Gastrocnemius medialis (tissue), 4 donors: Measurements from ENCODE around the gene AKR7A3. TPM values are rescaled to one million over a fixed set of nuclear protein-coding genes. Genes with fewer than 3 reads are reported as not detected.
A peak's percentile ranks its signal among the peaks of the same experiment; 100 is the strongest.

Source experiments
- ATAC-seq, 2 donors: fragments of 150-250 bp; one replicate each; pipeline ENCODE4 v1.9.1; 2016
- DNase-seq, 2 donors: peaks; one replicate each; pipeline ENCODE4 v3.0.0-alpha.2; 2019
- H3K27ac ChIP-seq, 4 donors: fragments of 200-600 bp; sonication (generic); 1 replicate in 1 of 4; 2 replicates in 3 of 4; pipeline ENCODE4 v1.5.1; 2016 to 2018; ENCODE audit warnings: mild to moderate bottlenecking in 2 of 4, moderate library complexity in 1 of 4
- H3K27me3 ChIP-seq, 3 donors: fragments of 200-600 bp; sonication (generic) in 2 of 3; 1 replicate in 1 of 3; 2 replicates in 2 of 3; pipeline versions ENCODE4 v1.5.1 to v1.6.0; 2016 to 2019; ENCODE audit warnings: mild to moderate bottlenecking in 1 of 3, moderate library complexity in 1 of 3
- H3K36me3 ChIP-seq, 2 donors: fragments of 200-600 bp; sonication (generic) in 1 of 2; one replicate each; pipeline ENCODE4 v1.5.1; 2017 to 2018
- H3K4me1 ChIP-seq, 2 donors: fragments of 200-600 bp; sonication (generic) in 1 of 2; one replicate each; pipeline ENCODE4 v1.5.1; 2016 to 2017; ENCODE audit warnings: mild to moderate bottlenecking in 2 of 2
- H3K4me3 ChIP-seq, 4 donors: fragments of 200-600 bp; sonication (generic) in 3 of 4; 1 replicate in 1 of 4; 2 replicates in 3 of 4; pipeline ENCODE4 v1.5.1; 2016 to 2019; ENCODE audit warnings: mild to moderate bottlenecking in 2 of 4
- H3K9me3 ChIP-seq, 3 donors: fragments of 200-600 bp; sonication (generic) in 2 of 3; 1 replicate in 1 of 3; 2 replicates in 2 of 3; pipeline ENCODE4 v1.5.1; 2016 to 2019
- CTCF ChIP-seq, 5 experiments: fragments of 450-650 bp in 3 of 5; fragments of 200-600 bp in 2 of 5; sonication (generic) in 2 of 5; IDR thresholded peaks in 4 of 5; conservative IDR thresholded peaks in 1 of 5; 1 replicate in 4 of 5; 2 replicates in 1 of 5; pipeline ENCODE4 v1.5.1; 2016 to 2019; ENCODE audit warnings: antibody characterized with exemption in 5 of 5, mild to moderate bottlenecking in 3 of 5, moderate library complexity in 3 of 5
- POLR2A ChIP-seq, 2 donors: fragments of 450-650 bp; IDR thresholded peaks; one replicate each; pipeline ENCODE4 v1.6.1; 2017; ENCODE audit warnings: antibody characterized with exemption in 2 of 2, mild to moderate bottlenecking in 2 of 2, moderate library complexity in 2 of 2
- in situ Hi-C, 4 donors: fragments of 200-750 bp; cut with MboI; loops; one replicate each; pipeline versions ENCODE4 v1.15.0 to v1.8.0; 2017; ENCODE audit warnings: low sequenced_read_pairs in 4 of 4
- intact Hi-C: fragments of 100-400 bp; cut with DNase I; formaldehyde crosslinking; loops from one replicate; pipeline ENCODE4 v1.15.1; 2023; ENCODE audit warnings: low total_unique reads
- total RNA-seq, 4 donors: library from RNA; depleted of rRNA; stranded (reverse); fragments of >200 nt; gene quantifications; one replicate each; pipeline versions ENCODE4 v1.1.0 to v1.2.3, GENCODE V29; 2016

Gene AKR7A3
- total RNA-seq, 4 donors from 2014 or later = 0.17 to 0.61 (median 0.32) TPM

GRCh38 chr1:19315378-19316198, 27.0 kb upstream of the AKR7A3 start:
- DNase-seq = no peak
- no peak overlapping the region for H3K4me3 ChIP-seq
- H3K27ac ChIP-seq = no peak overlapping the region
- in situ Hi-C loops (no loop called here), intact Hi-C loops (loop anchor here (1.0 to 10.0 kb wide), 2 partner anchors 21 to 339 kb away; no protein-coding TSS in a partner anchor)
- no peaks in the 10 kb centered on the region for H3K27me3 ChIP-seq
- ATAC-seq = no peak
- no peaks in the 10 kb centered on the region for H3K9me3 ChIP-seq
- H3K36me3 ChIP-seq = peaks cover 0 to 22% of the 10 kb centered on the region in 2 donors
- TF ChIP-seq POLR2A (IDR thresholded peaks at IDR 0.05) (no peak), CTCF (IDR thresholded peaks at IDR 0.05 in 4 of 5, conservative IDR thresholded peaks at IDR 0.05 in 1 of 5) (no peak)
- peaks cover 18 to 19% of the 10 kb centered on the region in 2 donors for H3K4me1 ChIP-seq

GRCh38 chr1:19313961-19314882, 25.7 kb upstream of the AKR7A3 start:
- H3K4me1 ChIP-seq = peaks cover 19 to 20% of the 10 kb centered on the region in 2 donors
- no peak overlapping the region for H3K4me3 ChIP-seq
- in situ Hi-C loops (no loop called here), intact Hi-C loops (loop anchor here (2.0 to 10.0 kb wide), 3 partner anchors 62 to 341 kb away; partner anchors contain the start of genes EMC1 and MRTO4)
- no peak for TF ChIP-seq CTCF (IDR thresholded peaks at IDR 0.05 in 4 of 5, conservative IDR thresholded peaks at IDR 0.05 in 1 of 5)
- no peak for TF ChIP-seq POLR2A (IDR thresholded peaks at IDR 0.05)
- H3K9me3 ChIP-seq = no peaks in the 10 kb centered on the region
- H3K36me3 ChIP-seq = peaks cover 0 to 17% of the 10 kb centered on the region in 2 donors
- no peaks in the 10 kb centered on the region for H3K27me3 ChIP-seq
- no peak for DNase-seq
- no peak overlapping the region for H3K27ac ChIP-seq
- ATAC-seq = no peak

- Histone ChIP-seq H3K4me3 (peak overlapping the region in 1 of 4 donors; percentile 90), H3K36me3 (peaks cover 0 to 12% of the 10 kb centered on the region in 2 donors), H3K27ac (peak overlapping the region; percentile 93 to 97 (median 96)), H3K9me3 (no peaks in the 10 kb centered on the region), H3K4me1 (peaks cover 19 to 20% of the 10 kb centered on the region in 2 donors), H3K27me3 (no peaks in the 10 kb centered on the region)
- DNase-seq (no peak), ATAC-seq (no peak)
- in situ Hi-C loops = no loop called here
- TF ChIP-seq POLR2A (IDR thresholded peaks at IDR 0.05) (no peak), CTCF (IDR thresholded peaks at IDR 0.05 in 4 of 5, conservative IDR thresholded peaks at IDR 0.05 in 1 of 5) (no peak)
- intact Hi-C loops = loop anchor here (2.0 to 10.0 kb wide), 3 partner anchors 61 to 341 kb away; partner anchors contain the start of genes EMC1 and MRTO4
Measured at GRCh38 chr1:19313636-19313959, 25.0 kb upstream of the AKR7A3 start.

- TF ChIP-seq POLR2A (IDR thresholded peaks at IDR 0.05) (no peak), CTCF (IDR thresholded peaks at IDR 0.05 in 4 of 5, conservative IDR thresholded peaks at IDR 0.05 in 1 of 5) (no peak)
- intact Hi-C loops = loop anchor here (2.0 to 10.0 kb wide), 3 partner anchors 61 to 342 kb away; partner anchors contain the start of genes EMC1 and MRTO4
- no peaks in the 10 kb centered on the region for H3K9me3 ChIP-seq
- peaks cover 19 to 20% of the 10 kb centered on the region in 2 donors for H3K4me1 ChIP-seq
- no peak for DNase-seq
- peak overlapping the region; percentile 93 to 97 (median 96) for H3K27ac ChIP-seq
- in situ Hi-C loops = no loop called here
- no peaks in the 10 kb centered on the region for H3K27me3 ChIP-seq
- H3K4me3 ChIP-seq = peak overlapping the region; percentile 79 to 97 (median 87)
- H3K36me3 ChIP-seq = peaks cover 0 to 12% of the 10 kb centered on the region in 2 donors
- no peak for ATAC-seq
Measured at GRCh38 chr1:19312782-19313635, 24.4 kb upstream of the AKR7A3 start.
